ENCODE results near the gene NUDT16L1. TPM values are rescaled to one million over a fixed set of nuclear protein-coding genes. Genes with fewer than 3 reads are reported as not detected.
A peak's percentile ranks its signal among the peaks of the same experiment; 100 is the strongest.

NUDT16L1 gene
- total and polyA plus RNA-seq, 2 of the 8 experiments (the other 6 are each of a cell fraction or from before 2014, with no cell fraction given) = 34.8 to 77.3 TPM

- H4K91ac ChIP-seq (replicated peaks; ENCODE audit: insufficient read length, low read length) = no peak overlapping the region
- FAIRE-seq (no peak), DNase-seq (ENCODE audit: low read depth in 1 of 2, low spot score in 2 of 2) (peak in 1 of 2 experiments; percentile 96)
- peaks cover 0 to 4% (median under 1%) of the 10 kb centered on the region in 4 experiments; a peak in 2 of 7 replicates for H3K27me3 ChIP-seq (replicated peaks in 1 of 4; ENCODE audit: control insufficient read depth in 3 of 4, extremely low read depth in 1 of 4, insufficient read depth in 3 of 4, low read length in 3 of 4)
- peaks cover 0 to 5% (median under 1%) of the 10 kb centered on the region in 4 experiments; a peak in 5 of 8 replicates for H3K36me3 ChIP-seq (ENCODE audit: control insufficient read depth in 2 of 4, insufficient read depth in 4 of 4, low read length in 3 of 4)
- peaks cover 5% of the 10 kb centered on the region; the same call in 1 of the 2 replicates for H3K79me1 ChIP-seq (ENCODE audit: low read depth, low read length)
- H3K9me3 ChIP-seq (ENCODE audit: insufficient read depth in 2 of 2, low read depth in 1 of 2, low read length in 1 of 2) = no peaks in the 10 kb centered on the region
- H3K4me1 ChIP-seq (replicated peaks in 1 of 4; ENCODE audit: control insufficient read depth in 3 of 4, insufficient read depth in 4 of 4, low read length in 3 of 4) = peaks cover 0 to 4% (median 0%) of the 10 kb centered on the region in 4 experiments; a peak in 2 of 7 replicates
- H3K23ac ChIP-seq (ENCODE audit: insufficient read length) = no peak overlapping the region
- peaks cover 4 to 26% of the 10 kb centered on the region in 2 experiments; a peak in 3 of 4 replicates for H3K79me2 ChIP-seq (ENCODE audit: control insufficient read depth in 1 of 2, insufficient read depth in 2 of 2, low read length in 2 of 2)
- peaks cover 0 to 2% of the 10 kb centered on the region in 2 experiments for H4K20me1 ChIP-seq (replicated peaks in 1 of 2; ENCODE audit: control insufficient read depth in 1 of 2, insufficient read depth in 2 of 2, low read length in 2 of 2)
- peak overlapping the region; percentile 85 to 92 for H3K4me2 ChIP-seq (ENCODE audit: insufficient read depth in 1 of 2, low read depth in 2 of 2, low read length in 2 of 2)
- H3K4me3 ChIP-seq (ENCODE audit: extremely low read depth in 1 of 4, insufficient read depth in 2 of 4, low read depth in 3 of 4, low read length in 4 of 4) = peak overlapping the region; percentile 59 to 97 (median 92)
- 10% methylated on average over 31 of the region's 38 CpGs; no CpG with 5 or more reads in 1 of the 2 experiments for WGBS, 2 experiments (ENCODE audit: extremely low coverage in 1 of 2, insufficient coverage in 1 of 2, insufficient read length in 1 of 2, insufficient replicate concordance in 2 of 2, low coverage in 1 of 2, low lambda C conversion rate in 2 of 2, missing lambda C conversion rate in 1 of 2)
- peak overlapping the region in 3 of 4 experiments; percentile 41 to 54 (median 52); a peak in 6 of 7 replicates for H3K9ac ChIP-seq (replicated peaks in 1 of 4; ENCODE audit: extremely low read depth in 1 of 4, low read depth in 3 of 4, low read length in 3 of 4)
- peak overlapping the region; percentile 69; the same call in 1 of the 2 replicates for H4K8ac ChIP-seq (ENCODE audit: extremely low read depth, insufficient read depth, low read length)
- H2BK20ac ChIP-seq (ENCODE audit: low read length) = no peak overlapping the region
- H3K23me2 ChIP-seq (ENCODE audit: low read depth, low read length) = peaks cover 10% of the 10 kb centered on the region; the same call in 1 of the 2 replicates
- ChIA-PET POLR2A (ENCODE audit: partially characterized antibody) (interaction anchor here (0.5 to 5.0 kb wide), 14 partner anchors 9 to 201 kb away, joined by 3 to 30 read pairs (median 6); partner anchors contain the start of genes GLYR1, NUDT16L1, ROGDI and UBN1), CTCF (ENCODE audit: partially characterized antibody) (interaction anchor here (0.7 to 2.3 kb wide), 11 partner anchors 9 to 223 kb away, joined by 3 to 9 read pairs (median 3); partner anchors contain the start of gene NUDT16L1)
- peak overlapping the region; percentile 0 for H3K4ac ChIP-seq (replicated peaks; ENCODE audit: insufficient read length, low read depth, low read length)
- no peak overlapping the region for H3K14ac ChIP-seq (ENCODE audit: insufficient read length)
- H3K27ac ChIP-seq (ENCODE audit: low read depth, low read length) = no peak overlapping the region
- H2AK5ac ChIP-seq (ENCODE audit: low read depth, low read length) = no peak overlapping the region
- no peak overlapping the region for H3K56ac ChIP-seq (replicated peaks; ENCODE audit: insufficient read length, low read depth, low read length)
- no peak overlapping the region for H2BK15ac ChIP-seq (ENCODE audit: low read length)
- no peak overlapping the region for H3K18ac ChIP-seq (ENCODE audit: extremely low read depth, low read length)
- peak overlapping the region; percentile 95 for H2AFZ ChIP-seq (ENCODE audit: low read length)
- H2BK12ac ChIP-seq (ENCODE audit: low read depth, low read length) = no peak overlapping the region
- peak overlapping the region; percentile 50 for H4K5ac ChIP-seq (ENCODE audit: insufficient read length, low read depth, low read length)
- no peak overlapping the region for H2BK120ac ChIP-seq (replicated peaks; ENCODE audit: low read depth, low read length)
- 0 out of 2 replicates have a peak overlapping the region, but pooled peaks have one; percentile 24 for H2BK5ac ChIP-seq (ENCODE audit: low read depth, low read length)
- no peak for TF ChIP-seq PHF8 (conservative IDR thresholded peaks at IDR 0.05; ENCODE audit: low read depth, low read length)
- TF ChIP-seq CHD1 (IDR thresholded peaks at IDR 0.05; ENCODE audit: low read depth, low read length) = no peak
- TF ChIP-seq USF2 (IDR thresholded peaks at IDR 0.05; ENCODE audit: low read length) = no peak
- no peak for TF ChIP-seq JUND (IDR thresholded peaks at IDR 0.05; ENCODE audit: low read length)
- TF ChIP-seq POLR2A (IDR thresholded peaks at IDR 0.05; ENCODE audit: control extremely low read depth in 1 of 2, low read depth in 2 of 2, low read length in 2 of 2) = peak in 1 of 2 experiments; percentile 42; a peak in 1 of 3 replicates
- TF ChIP-seq RBBP5 (IDR thresholded peaks at IDR 0.05; ENCODE audit: borderline replicate concordance, low read depth, low read length) = no peak
- no peak for TF ChIP-seq RNF2 (IDR thresholded peaks at IDR 0.05; ENCODE audit: borderline replicate concordance, low read depth, low read length, missing control alignments, poor library complexity, severe bottlenecking)
- no peak; the same call in 1 of the 2 replicates for TF ChIP-seq POLR2AphosphoS5 (IDR thresholded peaks at IDR 0.05; ENCODE audit: low read depth, low read length)
- no peak for TF ChIP-seq RFX5 (IDR thresholded peaks at IDR 0.05; ENCODE audit: borderline replicate concordance, low read depth, low read length)
Observed at GRCh38 chr16:4734730-4735535, 41.6 kb downstream of the NUDT16L1 start.

Measured in H1 (cell line).